HG02571 (cell line): ENCODE measurements around the gene CYTH1.

ENCODE experiments used
- ATAC-seq: cut with Tn5 transposase; IDR thresholded peaks from one replicate; pipeline ENCODE4 v1.9.1; 2021; ENCODE audit warnings: mild to moderate bottlenecking, moderate library complexity; ENCODE audit not compliant: unreplicated experiment

CYTH1 gene

DNA sequence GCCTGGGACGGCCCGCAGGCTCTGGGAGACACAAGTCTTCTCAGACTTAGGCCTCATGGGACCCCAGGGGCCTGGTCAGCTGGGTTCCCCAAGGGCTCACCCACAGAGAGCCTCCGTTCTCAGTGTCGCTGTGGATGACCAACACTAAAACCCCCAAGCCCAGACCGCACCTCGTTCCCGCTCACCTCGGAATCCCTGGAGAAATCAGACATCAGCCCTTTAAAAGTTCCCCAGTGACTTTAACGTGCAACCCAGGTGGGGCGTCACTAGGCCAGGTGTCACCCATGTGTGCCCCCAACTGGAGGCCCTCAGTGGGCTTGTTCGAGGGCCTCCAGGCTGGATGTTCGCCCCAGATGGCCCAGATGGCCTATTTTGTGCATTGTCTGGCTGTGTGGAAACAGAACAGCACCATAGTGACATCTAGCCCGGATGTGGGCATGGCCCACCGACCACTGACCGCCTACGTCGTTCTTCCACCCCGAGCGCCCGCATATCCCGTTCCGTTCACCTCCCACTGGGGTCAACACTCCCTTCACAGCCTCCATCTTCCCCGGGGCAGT is 152.6 kb downstream of the CYTH1 start:
- no peak for ATAC-seq

DNA sequence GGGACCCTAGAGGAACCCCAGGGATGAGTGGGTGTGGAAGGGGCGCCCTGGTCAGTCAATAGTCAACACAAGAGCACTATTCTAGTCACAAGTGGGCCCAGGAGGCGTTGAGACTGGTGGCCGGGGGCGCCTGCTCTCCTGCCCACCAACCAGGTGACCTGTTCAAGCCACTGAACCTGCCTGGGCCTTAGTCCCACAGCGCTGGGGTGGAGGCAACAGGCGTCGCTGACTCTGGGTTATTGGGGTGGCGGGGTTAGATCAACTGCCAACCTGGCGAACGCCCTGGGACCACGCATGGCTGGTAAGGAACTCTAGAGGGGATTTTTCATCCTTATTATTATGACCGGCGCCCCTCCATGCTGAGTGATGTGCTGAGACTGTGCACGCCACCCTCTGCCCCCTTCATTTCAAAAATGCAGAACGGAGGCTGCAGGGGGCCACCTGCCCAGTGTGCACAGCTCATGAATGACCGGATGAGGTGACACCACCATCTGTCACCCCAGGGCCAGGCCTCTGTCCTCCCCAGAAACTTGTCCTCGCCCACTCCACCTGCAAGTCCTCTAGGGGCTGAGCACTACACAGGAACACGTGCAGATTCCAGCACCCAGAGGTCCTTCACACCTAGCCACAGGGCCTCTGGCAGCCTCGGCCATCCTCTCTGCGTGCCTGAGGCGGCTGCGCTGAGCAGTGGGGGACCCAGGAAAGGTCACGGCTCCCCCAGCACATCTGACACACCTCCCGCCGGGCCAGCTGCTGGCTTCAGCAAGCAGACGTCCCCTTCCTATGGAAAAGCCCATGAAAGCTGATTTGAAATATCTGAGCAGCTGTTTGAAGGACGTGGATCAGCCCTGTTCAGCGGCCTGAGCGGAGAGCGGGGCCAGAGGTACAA is 153.3 kb downstream of the CYTH1 start:
- no peak for ATAC-seq

DNA sequence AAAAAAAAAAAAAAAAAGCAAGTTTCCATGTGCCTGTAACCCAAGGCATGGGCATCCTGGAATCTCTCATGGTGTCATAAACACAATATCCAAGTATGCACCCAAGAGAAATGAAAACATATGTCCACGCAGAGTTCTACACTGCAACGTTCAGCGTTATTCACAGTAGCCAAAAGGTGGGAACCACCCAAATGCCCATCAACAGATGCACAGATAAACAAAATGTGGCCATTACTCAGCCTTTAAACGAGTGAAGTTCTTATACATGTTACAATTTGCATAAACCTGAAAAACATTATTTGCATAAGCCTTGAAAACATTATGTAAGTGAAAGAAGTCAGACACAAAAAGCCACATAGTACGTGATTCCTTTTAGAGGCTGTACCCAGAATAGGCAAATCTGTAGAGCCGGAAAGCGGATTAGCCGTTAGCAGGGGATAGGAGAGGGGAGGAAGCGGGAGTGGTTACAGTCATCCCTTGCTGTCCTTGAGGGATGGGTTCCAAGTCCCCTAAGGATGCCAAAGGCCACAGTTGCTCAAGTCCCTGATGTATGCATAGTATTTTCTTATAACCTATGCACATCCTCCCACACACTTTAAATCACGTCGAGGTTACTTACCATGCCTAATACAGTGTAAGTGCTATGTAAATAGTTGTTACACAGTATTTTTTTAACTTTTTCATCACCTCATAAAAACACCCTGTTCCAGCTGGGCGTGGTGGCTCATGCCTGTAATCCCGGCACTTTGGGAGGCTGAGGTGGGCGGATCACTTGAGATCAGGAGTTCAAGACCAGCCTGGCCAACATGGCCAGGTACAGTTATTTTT is 157.5 kb downstream of the CYTH1 start:
- ATAC-seq, result no peak
